Activated CD4-positive, alpha-beta T cell treated with anti-CD3 and anti-CD28 coated beads, Interleukin-2, Interleukin-4, amounts not matched to agents 100 ng/mL and 50 ng/mL, durations not matched to agents 16 hours and 8 hours (primary cell): ENCODE measurements around the gene EPHA3.

Source experiments
- DNase-seq: peaks from one replicate; pipeline ENCODE4 v3.0.0-alpha.2; 2020; ENCODE audit warnings: low spot score

Gene EPHA3

GRCh38 chr3:89227634-89228033, 120.2 kb downstream of the EPHA3 start:
- no peak for DNase-seq

DNA sequence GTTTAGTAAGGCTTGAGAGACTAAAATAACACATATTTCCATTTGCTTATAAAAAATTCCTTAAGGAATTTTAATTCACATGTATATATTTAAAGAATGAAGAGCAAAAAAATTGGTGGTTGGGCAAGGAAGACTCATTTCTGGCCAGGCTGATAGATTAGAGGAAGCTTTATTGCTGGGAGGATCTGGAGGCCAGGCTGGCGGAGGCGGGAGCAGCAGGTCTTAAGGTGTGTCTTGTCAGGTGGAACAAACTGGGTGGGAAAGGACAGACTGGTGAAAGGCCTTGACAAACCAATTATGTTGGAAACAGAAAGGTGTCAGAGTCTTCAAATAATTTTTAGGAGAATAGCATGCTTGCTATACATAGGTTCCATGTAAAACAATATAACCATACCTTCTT, 124.7 kb downstream of the EPHA3 start:
- DNase-seq, result no peak

GRCh38 chr3:89234620-89235019, 127.2 kb downstream of the EPHA3 start:
- DNase-seq, result no peak

DNA sequence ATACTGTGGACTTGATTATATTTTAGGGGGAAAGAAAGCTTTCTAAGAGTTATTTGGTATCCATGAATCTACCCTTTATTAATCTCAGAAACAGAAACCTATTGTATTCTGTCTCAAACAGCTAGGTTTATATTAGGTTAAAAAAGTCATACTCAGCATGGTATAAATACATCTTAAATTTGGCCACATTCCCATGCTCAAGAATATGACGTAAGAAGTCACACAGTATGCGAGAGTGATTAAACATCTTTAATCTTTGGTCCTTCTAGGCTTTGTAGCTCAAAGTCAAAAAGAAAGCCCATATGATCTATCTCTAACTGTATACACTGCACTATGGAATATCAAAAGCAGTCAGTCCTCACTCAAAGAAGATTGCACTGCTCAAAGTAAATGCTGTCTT, 131.4 kb downstream of the EPHA3 start:
- no peak for DNase-seq

DNA sequence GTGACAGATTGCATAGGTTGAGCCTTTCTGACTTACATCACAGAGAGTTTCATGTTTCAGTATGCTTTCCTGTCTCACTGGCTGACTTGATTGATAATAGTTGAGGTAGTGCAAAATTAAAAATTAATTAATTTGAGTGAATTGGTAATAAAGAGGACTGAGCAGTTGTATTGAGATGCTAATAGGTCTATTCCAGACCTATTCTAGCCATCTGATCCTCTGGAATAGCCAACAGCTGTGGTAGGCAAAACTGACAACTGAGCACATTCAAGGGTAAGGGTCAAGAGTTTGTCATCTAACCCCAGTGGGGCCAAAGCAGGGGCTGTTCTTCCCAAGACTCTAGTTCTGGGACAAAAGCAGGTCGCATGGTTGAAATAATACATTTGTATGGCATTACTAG, 132.4 kb downstream of the EPHA3 start:
- DNase-seq, result no peak

DNA sequence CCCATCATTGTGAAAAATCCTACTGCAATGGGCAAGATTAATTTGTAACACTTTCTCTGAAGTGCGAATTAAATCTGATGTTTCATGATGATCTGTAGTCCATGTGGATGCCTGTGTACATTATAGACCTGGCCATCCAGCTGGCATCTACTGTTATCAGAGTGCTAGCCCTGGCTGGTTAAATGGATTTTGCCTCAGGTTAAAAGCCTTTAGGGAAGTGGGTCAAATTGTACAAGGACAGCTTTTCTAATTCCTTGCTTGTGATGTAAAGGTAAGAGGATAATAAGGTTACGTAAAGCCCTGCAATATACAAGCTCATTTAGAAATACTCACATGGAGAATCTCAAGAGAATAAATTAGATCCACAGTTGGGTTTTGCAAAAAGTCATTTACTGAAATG, 138.2 kb downstream of the EPHA3 start:
- no peak for DNase-seq

- DNase-seq, result no peak
These were observed 138.9 kb downstream of the EPHA3 start for GRCh38 chr3:89246326-89246725.

GRCh38 chr3:89250742-89251141, 143.3 kb downstream of the EPHA3 start:
- DNase-seq, result no peak

DNA sequence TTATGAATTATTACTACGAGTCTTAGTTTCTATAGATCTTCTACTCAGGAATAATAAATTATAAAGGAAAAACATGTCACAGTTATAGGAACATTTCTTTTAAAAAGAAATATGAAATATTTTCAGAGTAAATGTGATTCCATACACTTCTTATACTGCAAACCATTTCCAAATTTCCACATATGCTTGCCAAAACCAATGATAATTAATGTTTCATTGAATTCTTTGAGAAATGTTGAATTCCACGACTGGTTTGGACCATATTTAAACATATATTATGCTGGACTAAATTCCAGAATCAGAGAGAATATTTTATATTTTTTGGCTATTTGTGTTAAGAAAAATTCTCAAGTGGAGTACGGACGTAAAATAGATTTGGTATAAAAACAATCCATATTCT, 144.6 kb downstream of the EPHA3 start:
- no peak for DNase-seq

- DNase-seq, result no peak
These were observed 145.4 kb downstream of the EPHA3 start for GRCh38 chr3:89252860-89253259.

- no peak for DNase-seq
These were observed 149.0 kb downstream of the EPHA3 start for GRCh38 chr3:89256395-89256794.

DNA sequence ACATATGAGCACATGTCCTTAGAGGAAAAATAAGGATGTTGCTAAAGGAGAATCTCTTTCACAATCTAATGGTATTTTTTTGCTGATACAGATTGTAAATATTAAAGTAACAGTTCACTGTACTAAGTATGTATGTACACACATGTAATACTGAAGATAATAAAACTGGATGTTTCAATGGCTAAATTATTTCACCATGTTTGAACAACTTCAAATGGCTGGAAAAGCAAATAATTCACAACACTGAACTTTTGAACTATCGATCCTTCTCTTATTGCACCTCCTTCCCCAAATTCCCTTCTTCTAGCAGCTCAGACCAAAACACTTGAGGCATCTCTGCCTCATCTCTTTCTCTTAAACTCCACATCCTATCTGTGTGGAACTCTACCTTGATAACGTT, 149.5 kb downstream of the EPHA3 start:
- no peak for DNase-seq

- DNase-seq, result no peak
These were observed 153.3 kb downstream of the EPHA3 start for GRCh38 chr3:89260721-89261120.

GRCh38 chr3:89261673-89262072, 154.3 kb downstream of the EPHA3 start:
- no peak for DNase-seq

DNA sequence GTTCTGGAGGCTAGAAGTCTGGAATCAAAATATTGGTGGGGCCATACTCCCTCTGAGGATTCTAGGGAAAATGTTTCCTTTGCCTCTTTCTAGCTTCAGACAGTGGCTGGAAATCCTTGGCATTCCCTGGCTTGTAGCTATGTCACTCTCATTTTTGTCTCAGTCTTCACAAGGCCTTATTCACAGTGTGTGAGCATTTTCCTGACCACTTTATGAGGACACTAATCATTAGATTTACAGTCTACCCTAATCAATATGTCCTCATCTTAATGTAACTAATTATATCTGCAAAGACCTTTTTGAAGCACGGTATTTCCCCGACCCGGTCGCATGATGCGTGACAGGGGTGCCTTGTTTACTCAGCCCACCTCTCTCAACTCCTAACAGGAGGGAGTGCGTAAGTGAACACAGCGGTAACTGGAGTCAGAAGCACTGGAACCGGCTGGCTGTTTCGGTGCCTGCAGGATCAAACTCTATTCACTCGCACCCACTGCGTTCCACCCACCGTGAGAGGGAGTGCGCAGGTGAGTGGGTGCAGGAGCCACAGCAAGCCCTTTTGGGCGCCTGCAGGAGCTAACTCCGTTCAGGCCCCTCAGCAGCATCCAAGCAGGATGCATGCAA, 155.0 kb downstream of the EPHA3 start:
- DNase-seq, result no peak

GRCh38 chr3:89264037-89264560, 156.7 kb downstream of the EPHA3 start:
- no peak for DNase-seq

GRCh38 chr3:89266074-89266473, 158.7 kb downstream of the EPHA3 start:
- no peak for DNase-seq

- no peak for DNase-seq
These were observed 160.6 kb downstream of the EPHA3 start for GRCh38 chr3:89268059-89268458.

GRCh38 chr3:89270201-89270600, 162.8 kb downstream of the EPHA3 start:
- DNase-seq, result no peak

DNA sequence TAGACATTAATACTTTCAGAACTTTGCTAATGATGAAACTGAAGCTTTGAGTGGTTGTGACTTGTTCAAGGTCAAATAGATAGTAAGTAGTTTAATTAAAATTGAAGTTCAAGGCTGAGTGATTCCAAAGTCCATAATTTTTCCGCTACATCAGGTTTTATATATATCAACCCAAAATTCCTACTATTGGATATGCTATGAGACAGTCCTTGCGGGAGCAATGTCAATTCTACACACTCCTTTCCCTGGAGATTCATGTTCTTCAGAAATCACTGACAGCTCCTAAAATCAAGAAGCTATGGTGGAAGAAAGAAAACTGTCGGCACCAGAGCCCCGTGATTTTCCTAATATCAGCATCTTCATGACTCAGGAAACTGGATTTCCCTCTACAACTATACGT, 167.6 kb downstream of the EPHA3 start:
- no peak for DNase-seq

GRCh38 chr3:89276116-89276515, 168.7 kb downstream of the EPHA3 start:
- no peak for DNase-seq

DNA sequence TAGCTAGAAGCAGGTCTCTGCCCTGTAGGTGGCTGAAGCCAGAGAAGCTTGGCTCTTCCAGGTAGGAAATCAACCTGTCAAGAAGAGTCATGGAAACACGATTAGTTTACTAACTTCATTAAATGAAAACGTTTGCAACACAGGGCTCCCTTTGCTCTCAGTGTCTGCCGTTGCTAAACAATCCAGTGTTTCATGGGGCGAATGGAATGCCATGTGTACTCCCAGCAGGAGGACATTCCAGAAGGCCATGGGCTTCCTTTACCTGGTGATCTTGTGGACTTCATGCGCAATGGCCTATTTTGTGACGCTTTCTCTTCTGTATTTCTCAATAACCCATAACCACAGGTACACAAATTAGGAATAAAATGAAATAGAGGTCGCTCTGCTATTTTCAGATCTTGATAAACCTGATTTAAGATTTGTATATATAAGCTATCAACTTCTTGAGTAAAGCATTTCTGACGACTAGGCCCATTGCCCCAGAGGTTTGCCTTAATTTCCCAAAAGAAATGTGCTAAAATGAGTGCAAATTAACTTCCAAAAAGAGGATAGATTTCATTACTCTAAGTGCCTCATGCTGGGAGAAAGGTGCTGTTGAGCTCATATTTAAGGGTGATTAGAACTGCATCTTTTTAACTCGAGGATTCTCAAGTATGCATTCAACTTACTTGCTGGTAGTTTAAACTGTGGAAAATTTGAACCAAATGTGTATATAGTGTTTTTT, 171.0 kb downstream of the EPHA3 start:
- DNase-seq, result no peak

DNA sequence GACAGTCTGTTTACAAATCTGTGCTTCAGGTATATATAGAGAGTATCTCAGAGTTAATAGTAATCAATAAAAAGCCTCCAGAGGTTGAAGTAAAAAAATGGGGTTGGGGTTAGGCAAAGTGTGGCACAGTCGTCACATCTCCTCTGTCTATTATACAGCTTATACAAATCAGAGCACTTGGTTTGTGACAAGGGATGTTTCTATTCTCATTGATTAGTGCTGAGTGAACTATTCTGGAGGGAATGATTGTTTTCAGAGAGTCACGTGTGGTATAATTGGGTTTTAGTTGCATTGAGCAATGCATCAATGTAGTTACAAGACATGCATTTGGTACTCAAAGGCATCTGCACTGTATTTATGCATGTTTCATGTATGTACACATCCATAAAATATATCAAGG, 172.9 kb downstream of the EPHA3 start:
- DNase-seq, result no peak

DNA sequence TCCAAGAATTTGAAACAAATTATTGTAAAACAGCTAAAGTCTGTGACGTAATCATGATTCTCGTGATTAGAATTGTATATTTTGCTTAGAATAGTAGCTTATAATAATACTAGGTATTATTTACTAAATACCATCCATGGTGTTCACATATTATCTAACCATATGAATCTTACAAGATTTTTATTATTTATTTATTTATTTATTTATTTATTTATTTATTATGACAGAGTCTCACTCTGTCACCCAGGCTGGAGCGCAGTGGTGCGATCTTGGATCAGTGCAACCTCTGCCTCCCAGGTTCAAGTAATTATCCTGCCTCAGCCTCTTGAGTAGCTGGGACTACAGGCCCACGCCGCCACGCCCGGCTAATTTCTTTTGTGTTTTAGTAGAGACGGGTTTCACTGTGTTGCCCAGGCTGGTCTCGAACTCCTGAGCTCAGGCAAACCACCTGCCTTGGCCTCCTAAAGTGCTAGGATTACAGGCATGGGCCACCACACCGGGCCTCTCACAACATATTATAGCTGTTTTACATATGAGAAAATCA, 173.5 kb downstream of the EPHA3 start:
- no peak for DNase-seq
